H9 (cell line): ENCODE data around the gene ATP8A2. TPM values are rescaled to one million over a fixed set of nuclear protein-coding genes. Genes with fewer than 3 reads are reported as not detected.

Source experiments
- DNase-seq: peaks from one replicate; pipeline ENCODE4 v3.0.0-alpha.2; 2017
- H2AFZ ChIP-seq: one replicate; pipeline ENCODE4 v1.6.1; 2013; ENCODE audit warnings: mild to moderate bottlenecking, low read length, control low read depth, moderate library complexity
- H2AK5ac ChIP-seq: 2 replicates; pipeline ENCODE4 v1.6.1; 2013; ENCODE audit warnings: low read length, control low read depth, mixed read lengths; ENCODE audit not compliant: insufficient read length
- H2BK120ac ChIP-seq: one replicate; pipeline ENCODE4 v1.6.1; 2013; ENCODE audit warnings: low read depth, mild to moderate bottlenecking, low read length, control low read depth, inconsistent platforms; ENCODE audit not compliant: poor library complexity, severe bottlenecking
- H2BK12ac ChIP-seq: 2 replicates; pipeline ENCODE4 v1.6.1; 2013; ENCODE audit warnings: low read length, control low read depth, mixed read lengths, low read depth; ENCODE audit not compliant: insufficient read length
- H2BK15ac ChIP-seq: 2 replicates; pipeline ENCODE4 v1.6.1; 2013; ENCODE audit warnings: low read depth, low read length, control low read depth
- H2BK20ac ChIP-seq: one replicate; pipeline ENCODE4 v1.6.1; 2013; ENCODE audit warnings: low read depth, mild to moderate bottlenecking, low read length, control low read depth, inconsistent platforms; ENCODE audit not compliant: poor library complexity, severe bottlenecking
- H2BK5ac ChIP-seq: 2 replicates; pipeline ENCODE4 v1.6.1; 2013; ENCODE audit warnings: low read length, control low read depth, mixed read lengths; ENCODE audit not compliant: insufficient read length
- H3K14ac ChIP-seq: 2 replicates; pipeline ENCODE4 v1.6.1; 2013; ENCODE audit warnings: low read length, control low read depth; ENCODE audit not compliant: insufficient read depth
- H3K18ac ChIP-seq: 2 replicates; pipeline ENCODE4 v1.6.1; 2013; ENCODE audit warnings: low read depth, mild to moderate bottlenecking, mixed read lengths, low read length, control low read depth; ENCODE audit not compliant: insufficient read length
- H3K23ac ChIP-seq: 2 replicates; pipeline ENCODE4 v1.6.1; 2013; ENCODE audit warnings: low read length, control low read depth, mixed read lengths, low read depth; ENCODE audit not compliant: insufficient read length
- H3K23me2 ChIP-seq: 2 replicates; pipeline ENCODE4 v1.6.1; 2013; ENCODE audit warnings: low read depth, mild to moderate bottlenecking, mixed read lengths, low read length, control low read depth; ENCODE audit not compliant: insufficient read length, poor library complexity, severe bottlenecking
- H3K27ac ChIP-seq: 2 replicates; pipeline ENCODE4 v1.5.1; 2013; ENCODE audit warnings: low read length, control low read depth, mixed read lengths, low read depth; ENCODE audit not compliant: insufficient read length
- H3K27me3 ChIP-seq: 2 replicates; pipeline ENCODE4 v1.6.1; 2013; ENCODE audit warnings: low read length, control low read depth, inconsistent platforms; ENCODE audit not compliant: insufficient read depth
- H3K4ac ChIP-seq: 2 replicates; pipeline ENCODE4 v1.6.1; 2013; ENCODE audit warnings: low read depth, mild to moderate bottlenecking, control low read depth, inconsistent platforms, low read length, moderate library complexity
- H3K4me1 ChIP-seq: 2 replicates; pipeline ENCODE4 v1.6.1; 2013; ENCODE audit warnings: low read length, control low read depth, inconsistent platforms; ENCODE audit not compliant: insufficient read depth
- H3K4me2 ChIP-seq: 2 replicates; pipeline ENCODE4 v1.6.1; 2013; ENCODE audit warnings: low read length, control low read depth, mixed read lengths; ENCODE audit not compliant: insufficient read length, insufficient read depth
- H3K56ac ChIP-seq: 2 replicates; pipeline ENCODE4 v1.6.1; 2013; ENCODE audit warnings: low read depth, mild to moderate bottlenecking, mixed read lengths, low read length, control low read depth; ENCODE audit not compliant: insufficient read length
- H3K79me1 ChIP-seq: 2 replicates; pipeline ENCODE4 v1.6.1; 2013; ENCODE audit warnings: low read depth, mild to moderate bottlenecking, moderate library complexity, low read length, control low read depth, inconsistent platforms; ENCODE audit not compliant: insufficient read depth, poor library complexity, severe bottlenecking
- H3K79me2 ChIP-seq: 2 replicates; pipeline ENCODE4 v1.6.1; 2013; ENCODE audit warnings: low read length, control low read depth, inconsistent platforms; ENCODE audit not compliant: insufficient read depth
- H3K9ac ChIP-seq: 2 replicates; pipeline ENCODE4 v1.6.1; 2013; ENCODE audit warnings: low read length, control low read depth, mixed read lengths; ENCODE audit not compliant: insufficient read length; ENCODE audit errors: extremely low read depth
- H3K9me3 ChIP-seq: one replicate; pipeline ENCODE4 v1.6.1; 2013; ENCODE audit warnings: low read depth, low read length, inconsistent platforms; ENCODE audit not compliant: control insufficient read depth
- H3T11ph ChIP-seq: one replicate; pipeline ENCODE4 v1.6.1; 2013; ENCODE audit warnings: mild to moderate bottlenecking, low read length, control low read depth, inconsistent platforms
- H4K20me1 ChIP-seq: one replicate; pipeline ENCODE4 v1.6.1; 2013; ENCODE audit not compliant: control insufficient read depth, insufficient read length, insufficient read depth
- H4K5ac ChIP-seq: 2 replicates; pipeline ENCODE4 v1.6.1; 2013; ENCODE audit warnings: low read depth, mild to moderate bottlenecking, mixed read lengths, low read length, control low read depth; ENCODE audit not compliant: insufficient read length
- H4K8ac ChIP-seq: replicated peaks from 2 replicates; pipeline ENCODE4 v1.6.1; 2013; ENCODE audit warnings: low read length, control low read depth, mixed read lengths, low read depth; ENCODE audit not compliant: insufficient read length
- H4K91ac ChIP-seq: 2 replicates; pipeline ENCODE4 v1.6.1; 2013; ENCODE audit warnings: low read depth, mild to moderate bottlenecking, moderate library complexity, mixed read lengths, low read length, control low read depth; ENCODE audit not compliant: insufficient read length
- H3K27ac Mint-ChIP-seq, 3 experiments: 2 replicates in 2 of 3; 3 replicates in 1 of 3; pipeline ENCODE4 v1.8.0; 2020 to 2021; ENCODE audit warnings: mixed read lengths in 3 of 3, mild to moderate bottlenecking in 1 of 3, moderate library complexity in 1 of 3
- H3K27me3 Mint-ChIP-seq: 2 replicates; pipeline ENCODE4 v1.8.0; 2021; ENCODE audit warnings: low read depth, mild to moderate bottlenecking, moderate library complexity, mixed read lengths
- H3K36me3 Mint-ChIP-seq, 3 experiments: 2 replicates in 2 of 3; 3 replicates in 1 of 3; pipeline ENCODE4 v1.8.0; 2020 to 2021; ENCODE audit warnings: low read depth in 3 of 3, mixed read lengths in 3 of 3; ENCODE audit not compliant: insufficient read depth in 1 of 3
- H3K4me1 Mint-ChIP-seq, 2 experiments: 2 replicates each; pipeline ENCODE4 v1.8.0; 2020; ENCODE audit warnings: mixed read lengths in 2 of 2
- H3K4me3 Mint-ChIP-seq, 2 experiments: 2 replicates in 1 of 2; 3 replicates in 1 of 2; pipeline ENCODE4 v1.8.0; 2020 to 2021; ENCODE audit warnings: mild to moderate bottlenecking in 2 of 2, mixed read lengths in 2 of 2, moderate library complexity in 1 of 2
- H3K9me3 Mint-ChIP-seq, 2 experiments: 2 replicates in 1 of 2; 3 replicates in 1 of 2; pipeline ENCODE4 v1.8.0; 2020; ENCODE audit warnings: mild to moderate bottlenecking in 2 of 2, mixed read lengths in 2 of 2, moderate library complexity in 1 of 2
- WGBS: extraction: QIAGEN DNeasy Blood & Tissue Kit; methylation state at CpG from one replicate; pipeline ENCODE4 v1.1.7; 2013; ENCODE audit warnings: missing lambda C conversion rate, low lambda C conversion rate, mixed read lengths; ENCODE audit not compliant: insufficient read length; ENCODE audit errors: extremely low coverage; 5-methylcytosine and 5-hydroxymethylcytosine counted together
- total RNA-seq: library from RNA; stranded (reverse); gene quantifications from 2 replicates; pipeline ENCODE4 v1.2.1, GENCODE V29; 2021
- TF ChIP-seq, protein P1 (sequence below): fragments of 200-600 bp; sonication (generic); conservative IDR thresholded peaks from 3 replicates; pipeline ENCODE4 v1.8.0; 2021; ENCODE audit warnings: antibody characterized with exemption, mild to moderate bottlenecking

The ATP8A2 gene
- total RNA-seq, 1 experiment from 2014 or later = 18.2 TPM

DNA sequence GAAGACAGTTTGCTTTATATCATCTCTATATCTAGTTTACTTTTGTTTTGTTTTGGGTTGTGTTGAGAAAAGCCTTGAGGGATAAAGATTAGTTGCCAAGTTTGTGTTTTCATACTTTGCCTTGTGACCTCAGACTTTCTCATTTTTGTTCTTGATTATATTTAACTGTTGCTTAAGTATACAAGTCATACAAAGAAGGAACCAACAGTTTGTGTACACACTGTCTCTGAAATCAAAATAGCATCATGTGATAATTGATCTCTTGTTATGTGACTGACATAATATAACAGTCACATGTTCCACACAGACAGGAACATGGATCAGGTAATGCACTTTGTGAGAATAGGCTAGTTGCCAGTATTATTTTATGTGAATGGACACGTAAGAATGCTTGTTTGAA lies 609.3 kb downstream of the ATP8A2 start:
- H3K27me3 ChIP-seq = no peaks in the 10 kb centered on the region
- H3K14ac ChIP-seq = no peak overlapping the region
- TF ChIP-seq, protein P1, sequence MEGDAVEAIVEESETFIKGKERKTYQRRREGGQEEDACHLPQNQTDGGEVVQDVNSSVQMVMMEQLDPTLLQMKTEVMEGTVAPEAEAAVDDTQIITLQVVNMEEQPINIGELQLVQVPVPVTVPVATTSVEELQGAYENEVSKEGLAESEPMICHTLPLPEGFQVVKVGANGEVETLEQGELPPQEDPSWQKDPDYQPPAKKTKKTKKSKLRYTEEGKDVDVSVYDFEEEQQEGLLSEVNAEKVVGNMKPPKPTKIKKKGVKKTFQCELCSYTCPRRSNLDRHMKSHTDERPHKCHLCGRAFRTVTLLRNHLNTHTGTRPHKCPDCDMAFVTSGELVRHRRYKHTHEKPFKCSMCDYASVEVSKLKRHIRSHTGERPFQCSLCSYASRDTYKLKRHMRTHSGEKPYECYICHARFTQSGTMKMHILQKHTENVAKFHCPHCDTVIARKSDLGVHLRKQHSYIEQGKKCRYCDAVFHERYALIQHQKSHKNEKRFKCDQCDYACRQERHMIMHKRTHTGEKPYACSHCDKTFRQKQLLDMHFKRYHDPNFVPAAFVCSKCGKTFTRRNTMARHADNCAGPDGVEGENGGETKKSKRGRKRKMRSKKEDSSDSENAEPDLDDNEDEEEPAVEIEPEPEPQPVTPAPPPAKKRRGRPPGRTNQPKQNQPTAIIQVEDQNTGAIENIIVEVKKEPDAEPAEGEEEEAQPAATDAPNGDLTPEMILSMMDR = no peak
- no peak overlapping the region for H3K23ac ChIP-seq
- H3K27ac Mint-ChIP-seq = no peak overlapping the region
- no peaks in the 10 kb centered on the region for H3K79me2 ChIP-seq
- H2BK15ac ChIP-seq = no peak overlapping the region
- H2BK5ac ChIP-seq = no peak overlapping the region
- no peaks in the 10 kb centered on the region for H3K27me3 Mint-ChIP-seq
- H3K9ac ChIP-seq = no peak overlapping the region
- no peak overlapping the region for H2BK20ac ChIP-seq
- no peak overlapping the region for H3K18ac ChIP-seq
- no peak overlapping the region for H2AFZ ChIP-seq
- no peak overlapping the region for H4K8ac ChIP-seq
- H3K56ac ChIP-seq = no peak overlapping the region
- H4K91ac ChIP-seq = no peak overlapping the region
- H4K5ac ChIP-seq = no peak overlapping the region
- no peak for DNase-seq
- H3K23me2 ChIP-seq = no peaks in the 10 kb centered on the region
- WGBS = no CpG with 5 or more reads among the region's 1 CpG
- H3K9me3 ChIP-seq = no peaks in the 10 kb centered on the region
- peaks cover 7% of the 10 kb centered on the region; the same call in 1 of the 2 replicates for H3K4me1 ChIP-seq
- H3K9me3 Mint-ChIP-seq = peaks cover 0 to 3% of the 10 kb centered on the region in 2 experiments; a peak in 1 of 5 replicates
- no peak overlapping the region for H3K4ac ChIP-seq
- no peak overlapping the region for H3K4me3 Mint-ChIP-seq
- H3K4me1 Mint-ChIP-seq = peaks cover 40 to 41% of the 10 kb centered on the region in 2 experiments
- H2AK5ac ChIP-seq = no peak overlapping the region
- no peak overlapping the region for H3K4me2 ChIP-seq
- no peaks in the 10 kb centered on the region for H4K20me1 ChIP-seq
- no peak overlapping the region for H2BK12ac ChIP-seq
- no peaks in the 10 kb centered on the region for H3K79me1 ChIP-seq
- H3K27ac ChIP-seq = no peak overlapping the region
- H3K36me3 Mint-ChIP-seq = peaks cover 0 to 8% (median 2%) of the 10 kb centered on the region in 3 experiments; a peak in 1 of 7 replicates
- no peak overlapping the region for H2BK120ac ChIP-seq
- H3T11ph ChIP-seq = no peak overlapping the region
